A549 (cell line): Measurements from ENCODE around the gene CGB2.

Experiments
- EP300 ChIP-seq, 2 experiments: fragments of >200 bp; sonication (Bioruptor Twin); formaldehyde crosslinking; IDR thresholded peaks; 2 replicates in 1 of 2; 3 replicates in 1 of 2; pipeline ENCODE4 v1.6.1; 2016 to 2017
- HDAC2 ChIP-seq: fragments of 200-600 bp; sonication (generic); IDR thresholded peaks from 2 replicates; pipeline ENCODE4 v1.6.1; 2016
- SMC3 ChIP-seq: fragments of >200 bp; sonication (Bioruptor Twin); formaldehyde crosslinking; IDR thresholded peaks from 3 replicates; pipeline ENCODE4 v1.6.1; 2018; ENCODE audit warnings: inconsistent platforms
- TF ChIP-seq, protein P1 (sequence below): fragments of >200 bp; sonication (Bioruptor Twin); formaldehyde crosslinking; IDR thresholded peaks from 3 replicates; pipeline ENCODE4 v1.5.1; 2016
- TF ChIP-seq, protein P2 (sequence below): IDR thresholded peaks from 2 replicates; pipeline ENCODE4 v1.6.1; 2012

DNA sequence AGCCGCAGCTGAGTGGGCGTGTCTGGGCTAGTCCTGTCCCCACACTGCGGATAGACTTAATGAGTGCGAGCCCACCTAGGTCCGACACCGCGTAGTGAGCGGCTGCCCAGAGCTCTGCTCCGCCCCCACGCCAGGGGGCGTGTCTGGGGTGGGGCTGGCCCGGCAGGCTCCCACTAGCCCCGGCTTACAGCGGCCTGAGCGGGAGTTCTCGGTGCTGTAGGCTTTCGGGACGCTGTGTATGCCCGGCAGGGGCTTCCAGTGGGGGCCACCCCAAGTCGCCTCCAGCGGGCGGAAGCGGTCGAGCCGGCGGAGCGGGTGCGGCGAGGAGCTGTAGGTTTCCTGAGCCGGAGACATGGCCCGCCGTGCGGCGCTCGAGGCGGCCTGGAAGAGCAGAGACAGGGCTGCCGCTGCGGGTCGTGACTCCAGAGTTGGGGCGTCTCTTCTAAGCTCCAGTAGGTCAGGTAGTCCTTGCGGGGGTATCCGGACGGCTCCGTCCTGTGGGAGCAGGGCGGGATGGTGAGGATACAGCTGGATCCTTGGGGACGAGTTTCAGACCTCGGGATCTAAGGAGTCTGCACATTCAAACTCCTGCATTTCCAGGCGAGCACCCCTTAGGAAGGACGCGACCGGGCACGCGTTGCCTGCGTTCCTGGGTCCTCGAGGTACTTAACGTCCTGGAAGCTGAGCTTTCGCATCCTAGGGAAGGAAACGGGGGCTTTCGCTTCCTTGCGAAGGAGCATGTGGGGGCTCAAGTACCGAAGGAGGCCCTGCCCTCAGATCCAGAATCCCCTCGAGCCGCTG, 24.6 kb downstream of the CGB2 start:
- no peak for TF ChIP-seq SMC3
- TF ChIP-seq EP300 (IDR thresholded peaks at IDR 0.05): no peak
- TF ChIP-seq, protein P1, sequence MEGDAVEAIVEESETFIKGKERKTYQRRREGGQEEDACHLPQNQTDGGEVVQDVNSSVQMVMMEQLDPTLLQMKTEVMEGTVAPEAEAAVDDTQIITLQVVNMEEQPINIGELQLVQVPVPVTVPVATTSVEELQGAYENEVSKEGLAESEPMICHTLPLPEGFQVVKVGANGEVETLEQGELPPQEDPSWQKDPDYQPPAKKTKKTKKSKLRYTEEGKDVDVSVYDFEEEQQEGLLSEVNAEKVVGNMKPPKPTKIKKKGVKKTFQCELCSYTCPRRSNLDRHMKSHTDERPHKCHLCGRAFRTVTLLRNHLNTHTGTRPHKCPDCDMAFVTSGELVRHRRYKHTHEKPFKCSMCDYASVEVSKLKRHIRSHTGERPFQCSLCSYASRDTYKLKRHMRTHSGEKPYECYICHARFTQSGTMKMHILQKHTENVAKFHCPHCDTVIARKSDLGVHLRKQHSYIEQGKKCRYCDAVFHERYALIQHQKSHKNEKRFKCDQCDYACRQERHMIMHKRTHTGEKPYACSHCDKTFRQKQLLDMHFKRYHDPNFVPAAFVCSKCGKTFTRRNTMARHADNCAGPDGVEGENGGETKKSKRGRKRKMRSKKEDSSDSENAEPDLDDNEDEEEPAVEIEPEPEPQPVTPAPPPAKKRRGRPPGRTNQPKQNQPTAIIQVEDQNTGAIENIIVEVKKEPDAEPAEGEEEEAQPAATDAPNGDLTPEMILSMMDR: peak; percentile 15; the same call in 1 of the 3 replicates
- TF ChIP-seq, protein P2, sequence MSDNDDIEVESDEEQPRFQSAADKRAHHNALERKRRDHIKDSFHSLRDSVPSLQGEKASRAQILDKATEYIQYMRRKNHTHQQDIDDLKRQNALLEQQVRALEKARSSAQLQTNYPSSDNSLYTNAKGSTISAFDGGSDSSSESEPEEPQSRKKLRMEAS: peak; percentile 76
- TF ChIP-seq HDAC2: no peak
